NK-92 treated with Interleukin-12 subunit alpha and Interleukin-12 subunit beta, amount 100 ng/mL, for 24 hours (cell line): ENCODE data around the gene DNAAF5.

Source experiments
- DNase-seq: peaks from one replicate; lab custom pipeline; 2025; lab: John Stamatoyannopoulos, UW

The DNAAF5 gene

DNA sequence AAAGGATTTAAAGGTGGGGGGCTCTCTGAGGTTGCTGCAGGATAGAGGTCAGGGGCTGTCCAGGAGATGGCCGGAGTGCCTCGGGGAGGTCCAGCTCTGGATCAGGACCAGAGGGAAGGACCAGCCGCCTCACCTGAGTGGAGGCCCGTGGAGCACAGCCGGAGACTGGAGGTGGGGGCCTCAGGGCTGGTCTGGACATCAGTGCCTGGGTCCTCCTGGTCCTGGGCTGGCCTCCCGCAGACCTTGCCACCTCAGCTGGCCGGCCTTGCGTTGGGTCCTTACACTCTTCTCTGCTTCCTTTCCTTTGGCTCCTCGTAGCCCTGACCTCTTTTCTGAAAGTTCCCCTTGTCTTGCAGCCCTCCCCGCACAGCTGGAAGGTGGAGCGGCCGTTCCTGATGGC, 107.8 kb downstream of the DNAAF5 start:
- DNase-seq, result no peak

DNA sequence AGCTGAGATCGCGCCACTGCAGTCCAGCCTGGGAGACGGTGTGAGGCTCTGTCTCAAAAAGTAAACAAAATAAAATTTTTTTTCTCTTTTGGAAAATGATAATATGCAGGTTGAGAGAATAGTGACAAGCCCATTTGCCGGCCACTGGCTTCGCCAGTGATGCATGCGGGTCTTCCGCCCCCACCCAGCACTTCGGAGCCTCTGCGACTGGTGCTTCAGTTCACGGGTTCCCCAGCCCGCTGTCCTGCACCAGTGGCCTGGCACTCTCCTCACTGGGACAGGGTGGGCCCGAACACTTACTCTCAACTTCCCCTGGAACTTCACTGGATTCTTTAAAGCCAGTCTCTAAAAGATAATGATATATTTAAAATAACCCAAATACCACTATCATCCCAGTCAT, 108.5 kb downstream of the DNAAF5 start:
- DNase-seq, result no peak

DNA sequence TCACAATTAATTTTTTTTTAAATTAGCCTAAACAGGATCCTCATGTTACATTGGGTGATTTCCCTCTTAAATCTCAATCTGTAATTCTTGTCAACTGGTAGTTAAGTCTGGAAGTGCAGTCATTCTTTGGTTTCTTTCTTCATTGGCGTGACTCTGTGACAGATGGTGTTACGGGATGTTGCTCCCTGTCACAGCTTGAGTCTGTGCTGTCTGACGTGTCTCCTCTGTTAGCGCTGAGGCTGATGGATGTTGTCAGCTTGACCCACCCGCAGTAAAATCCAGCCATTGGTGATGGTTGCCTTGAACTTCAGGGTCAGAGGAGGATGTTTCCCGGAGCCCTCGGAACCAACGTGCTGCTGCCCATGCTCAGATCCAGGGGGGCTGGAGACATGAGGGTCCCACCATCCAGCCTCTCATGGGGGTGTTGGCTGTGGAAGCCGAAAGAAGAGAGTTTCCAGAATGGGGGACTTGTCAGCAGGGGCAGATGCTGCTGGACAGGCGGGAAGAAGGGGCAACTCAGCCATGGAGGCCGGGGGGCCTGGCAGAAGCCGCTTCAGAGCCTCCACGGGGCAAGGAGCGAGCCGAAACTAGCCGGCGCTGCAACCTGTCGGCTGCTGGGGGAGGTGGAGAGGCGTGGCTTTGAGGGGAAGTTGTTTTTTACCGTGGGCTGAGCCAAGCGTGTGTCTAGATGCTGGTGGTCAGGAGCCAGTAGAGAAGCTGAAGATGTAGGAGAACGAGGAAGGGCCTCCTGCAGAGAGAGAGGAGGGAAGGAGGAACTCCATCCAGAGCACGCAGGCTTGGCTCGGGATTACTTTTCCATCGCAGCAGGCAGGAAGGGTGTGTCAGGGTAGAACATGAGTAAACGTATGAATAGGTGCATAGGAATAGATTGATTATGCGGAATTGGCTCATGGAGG, 109.2 kb downstream of the DNAAF5 start:
- DNase-seq, result no peak
